Nephron progenitor cell (in vitro differentiated cells): ENCODE data around the gene PLXNA2.
A peak's percentile ranks its signal among the peaks of the same experiment; 100 is the strongest.

Experiments used
- DNase-seq: peaks from one replicate; pipeline ENCODE4 v3.0.0; 2021
- H3K27ac Mint-ChIP-seq: 2 replicates; pipeline ENCODE4 v1.8.0; 2021; ENCODE audit warnings: mild to moderate bottlenecking, moderate library complexity, mixed read lengths
- H3K27me3 Mint-ChIP-seq: 2 replicates; pipeline ENCODE4 v1.8.0; 2021; ENCODE audit warnings: mild to moderate bottlenecking, low read depth, mixed read lengths; ENCODE audit not compliant: poor library complexity
- H3K36me3 Mint-ChIP-seq: 2 replicates; pipeline ENCODE4 v1.8.0; 2021; ENCODE audit warnings: low read depth, mixed read lengths
- H3K4me1 Mint-ChIP-seq: 2 replicates; pipeline ENCODE4 v1.8.0; 2021; ENCODE audit warnings: mixed read lengths
- H3K4me3 Mint-ChIP-seq: 2 replicates; pipeline ENCODE4 v1.8.0; 2021; ENCODE audit warnings: mild to moderate bottlenecking, moderate library complexity, mixed read lengths
- H3K9me3 Mint-ChIP-seq: 2 replicates; pipeline ENCODE4 v1.8.0; 2021; ENCODE audit warnings: mild to moderate bottlenecking, moderate library complexity, mixed read lengths
- TF ChIP-seq, protein P1 (sequence below): fragments of 200-600 bp; sonication (generic); IDR thresholded peaks from 2 replicates; pipeline ENCODE4 v1.5.0; 2021; ENCODE audit warnings: antibody characterized with exemption

Gene PLXNA2

DNA sequence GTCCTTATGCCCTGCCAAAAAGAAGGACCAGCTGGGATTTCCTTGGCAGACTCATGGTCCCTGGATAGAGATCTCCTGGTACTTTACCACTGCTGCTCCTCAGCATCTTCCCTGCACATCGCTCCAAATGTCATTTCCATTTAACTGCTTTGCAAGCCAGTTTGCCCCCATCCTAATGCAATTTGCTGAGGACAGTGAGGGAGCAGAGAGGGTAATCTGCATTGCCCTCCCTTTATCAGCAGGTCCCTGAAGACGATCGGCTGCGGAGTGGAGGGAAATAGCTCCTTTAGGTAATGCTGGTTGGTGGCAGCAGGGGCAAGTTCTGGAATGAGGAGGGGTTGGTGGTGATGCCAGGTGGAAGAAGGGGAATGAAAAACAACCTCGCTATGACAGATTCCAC, 2.7 kb downstream of the PLXNA2 start:
- Mint-ChIP-seq H3K9me3 (no peaks in the 10 kb centered on the region), H3K27me3 (peaks cover 36% of the 10 kb centered on the region), H3K4me3 (peak overlapping the region; percentile 92), H3K36me3 (no peaks in the 10 kb centered on the region), H3K4me1 (peaks cover 75% of the 10 kb centered on the region), H3K27ac (no peak overlapping the region)
- no peak for DNase-seq
- TF ChIP-seq, protein P1, sequence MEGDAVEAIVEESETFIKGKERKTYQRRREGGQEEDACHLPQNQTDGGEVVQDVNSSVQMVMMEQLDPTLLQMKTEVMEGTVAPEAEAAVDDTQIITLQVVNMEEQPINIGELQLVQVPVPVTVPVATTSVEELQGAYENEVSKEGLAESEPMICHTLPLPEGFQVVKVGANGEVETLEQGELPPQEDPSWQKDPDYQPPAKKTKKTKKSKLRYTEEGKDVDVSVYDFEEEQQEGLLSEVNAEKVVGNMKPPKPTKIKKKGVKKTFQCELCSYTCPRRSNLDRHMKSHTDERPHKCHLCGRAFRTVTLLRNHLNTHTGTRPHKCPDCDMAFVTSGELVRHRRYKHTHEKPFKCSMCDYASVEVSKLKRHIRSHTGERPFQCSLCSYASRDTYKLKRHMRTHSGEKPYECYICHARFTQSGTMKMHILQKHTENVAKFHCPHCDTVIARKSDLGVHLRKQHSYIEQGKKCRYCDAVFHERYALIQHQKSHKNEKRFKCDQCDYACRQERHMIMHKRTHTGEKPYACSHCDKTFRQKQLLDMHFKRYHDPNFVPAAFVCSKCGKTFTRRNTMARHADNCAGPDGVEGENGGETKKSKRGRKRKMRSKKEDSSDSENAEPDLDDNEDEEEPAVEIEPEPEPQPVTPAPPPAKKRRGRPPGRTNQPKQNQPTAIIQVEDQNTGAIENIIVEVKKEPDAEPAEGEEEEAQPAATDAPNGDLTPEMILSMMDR = no peak

DNA sequence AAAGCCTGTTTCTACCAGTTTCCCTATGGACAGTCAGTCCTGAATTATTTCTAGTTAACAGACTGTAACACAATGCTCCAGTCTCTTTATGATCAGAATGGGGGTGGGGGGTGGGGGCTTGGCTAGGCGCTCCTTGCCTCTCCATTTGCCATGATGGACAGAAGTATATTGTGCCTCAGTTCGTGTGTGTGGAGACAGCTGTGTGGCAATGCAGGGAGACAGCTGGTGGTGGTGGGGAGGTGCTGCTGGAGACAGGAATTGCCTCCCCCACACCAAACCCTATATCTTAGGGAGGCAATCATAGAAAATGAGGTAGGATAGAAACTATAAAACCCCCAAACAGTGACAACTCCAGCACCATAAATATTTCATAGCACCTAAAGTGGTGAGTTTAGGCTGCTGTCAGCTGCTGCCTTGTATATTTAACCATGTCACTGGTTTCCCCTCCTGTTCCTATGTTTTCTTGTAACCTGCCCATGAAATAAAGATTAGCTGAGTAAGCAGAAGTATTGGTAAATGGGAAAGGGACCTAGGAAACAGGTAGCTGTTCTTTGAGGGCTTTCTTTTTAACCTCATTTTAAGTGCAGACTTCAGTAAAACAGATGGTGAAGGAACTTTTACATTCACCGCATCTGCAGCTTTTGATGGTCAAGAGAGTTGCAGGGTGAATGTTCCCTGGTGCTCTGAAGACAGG, 3.4 kb downstream of the PLXNA2 start:
- H3K4me3 Mint-ChIP-seq = peak overlapping the region; percentile 92
- no peak overlapping the region for H3K27ac Mint-ChIP-seq
- H3K4me1 Mint-ChIP-seq = peaks cover 82% of the 10 kb centered on the region
- TF ChIP-seq, protein P1 = no peak
- no peaks in the 10 kb centered on the region for H3K9me3 Mint-ChIP-seq
- H3K27me3 Mint-ChIP-seq = peaks cover 37% of the 10 kb centered on the region
- DNase-seq = no peak
- H3K36me3 Mint-ChIP-seq = no peaks in the 10 kb centered on the region

DNA sequence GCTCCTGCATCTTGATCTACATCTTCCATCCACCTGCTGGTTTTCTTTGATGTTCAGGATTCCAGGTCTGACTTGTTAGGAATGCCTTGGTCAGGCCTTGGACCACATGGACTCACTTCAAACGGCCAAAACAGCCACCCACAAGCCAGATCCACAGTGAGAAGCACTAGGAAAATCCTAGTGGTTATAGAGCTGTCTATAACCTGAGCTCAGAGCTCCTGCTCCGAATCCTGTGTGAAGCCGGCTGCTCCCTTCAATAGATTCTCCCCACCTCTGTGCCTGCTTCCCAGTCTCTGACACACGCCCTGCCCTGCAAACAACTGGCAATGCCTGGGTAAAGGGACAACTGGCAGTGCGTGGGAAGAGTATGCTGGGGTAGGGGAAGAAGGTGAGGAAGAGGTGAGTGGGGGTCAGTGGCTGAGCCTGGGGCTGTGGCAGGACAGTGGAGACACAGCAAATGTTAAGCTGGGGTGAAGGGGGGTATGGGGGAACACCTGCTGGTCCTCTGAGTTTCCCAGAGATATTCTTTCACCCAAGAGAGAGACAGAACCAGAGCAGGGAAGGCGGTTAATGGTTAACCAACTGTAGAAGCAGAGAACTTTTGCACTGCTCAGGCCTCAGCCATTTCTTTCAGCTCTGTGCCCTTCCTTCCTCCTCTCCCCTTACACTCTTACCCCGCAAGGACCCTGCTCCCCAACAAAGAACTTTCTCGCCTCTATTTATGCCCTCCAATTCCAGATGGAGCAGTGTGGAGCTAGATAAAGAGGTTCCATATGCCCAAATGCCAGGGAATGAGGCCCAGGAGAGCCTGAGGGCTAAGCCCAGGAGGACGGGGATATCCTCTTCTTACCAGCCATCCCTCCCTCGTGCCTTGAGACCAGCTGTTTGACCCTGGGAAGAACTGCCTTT, 4.5 kb downstream of the PLXNA2 start:
- Mint-ChIP-seq H3K27ac (peak overlapping the region; percentile 2), H3K4me3 (peak overlapping the region; percentile 46), H3K27me3 (peaks cover 41% of the 10 kb centered on the region), H3K4me1 (peaks cover 84% of the 10 kb centered on the region), H3K36me3 (no peaks in the 10 kb centered on the region), H3K9me3 (no peaks in the 10 kb centered on the region)
- TF ChIP-seq, protein P1 = no peak
- DNase-seq = no peak

DNA sequence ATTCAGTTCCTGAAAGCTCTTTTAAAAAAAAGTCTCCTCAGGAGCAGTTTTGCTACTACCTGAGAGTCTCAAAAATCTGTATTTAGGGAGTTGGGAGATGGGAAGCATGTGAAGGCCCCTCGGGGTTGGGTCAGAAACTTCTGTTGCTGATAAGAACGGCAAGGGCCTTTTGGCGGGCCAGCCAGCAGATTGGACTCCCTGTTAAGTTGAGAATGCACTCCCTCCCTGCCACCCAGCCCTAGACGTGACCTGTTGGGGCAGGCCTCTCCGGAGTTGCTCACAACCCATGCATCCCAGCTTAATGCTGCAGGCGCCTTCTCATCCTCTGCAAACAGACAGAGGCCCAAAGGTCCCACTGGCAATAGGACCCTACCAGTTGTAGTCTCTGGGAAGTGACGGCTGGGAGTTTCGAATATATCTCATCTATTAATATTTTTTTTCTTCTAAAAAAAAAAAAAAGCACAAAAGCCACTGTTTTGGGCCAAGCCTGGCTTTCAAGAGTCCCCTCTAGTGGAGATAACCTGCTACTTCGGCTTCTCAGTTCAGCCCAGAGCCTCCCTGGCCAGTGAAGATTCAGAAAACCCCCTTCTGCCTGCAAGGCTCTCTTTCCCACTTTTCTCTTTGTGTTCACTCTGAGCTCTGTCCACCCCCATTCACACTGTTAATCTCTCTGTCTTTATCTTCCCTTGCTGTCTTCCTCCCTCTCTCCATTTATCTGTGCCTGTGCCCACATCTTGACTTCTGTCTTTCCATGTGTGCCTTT, 5.3 kb downstream of the PLXNA2 start:
- TF ChIP-seq, protein P1 = peak; percentile 81
- peaks cover 88% of the 10 kb centered on the region for H3K4me1 Mint-ChIP-seq
- H3K9me3 Mint-ChIP-seq = no peaks in the 10 kb centered on the region
- peak overlapping the region; percentile 2 for H3K27ac Mint-ChIP-seq
- no peak for DNase-seq
- peak overlapping the region; percentile 61 for H3K4me3 Mint-ChIP-seq
- no peaks in the 10 kb centered on the region for H3K36me3 Mint-ChIP-seq
- H3K27me3 Mint-ChIP-seq = peaks cover 41% of the 10 kb centered on the region

DNA sequence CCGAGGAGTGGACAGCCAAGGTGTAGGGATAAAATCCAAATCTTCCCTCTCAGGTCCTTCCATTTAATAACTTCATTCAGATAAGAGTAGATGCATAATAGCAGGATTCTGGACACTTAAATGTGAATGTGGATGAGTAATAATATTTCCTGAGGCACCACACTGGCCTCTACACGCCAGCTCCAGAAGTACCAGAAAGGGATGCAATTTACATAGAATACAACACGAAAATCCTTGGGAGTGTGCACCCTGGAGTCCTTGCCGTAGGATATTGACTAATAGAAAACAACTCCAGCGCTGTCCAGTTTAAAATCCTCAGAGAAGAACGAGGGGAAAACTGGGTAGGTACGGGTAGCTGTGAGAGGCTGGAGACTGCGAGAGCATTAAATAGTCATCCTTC, 6.9 kb downstream of the PLXNA2 start:
- no peak for DNase-seq
- Mint-ChIP-seq H3K27me3 (peaks cover 41% of the 10 kb centered on the region), H3K4me3 (no peak overlapping the region), H3K27ac (no peak overlapping the region), H3K4me1 (peaks cover 99% of the 10 kb centered on the region), H3K36me3 (no peaks in the 10 kb centered on the region), H3K9me3 (no peaks in the 10 kb centered on the region)
- TF ChIP-seq, protein P1 = no peak
